GM18858 (cell line): Measurements from ENCODE around the gene UQCRQ.

ENCODE experiments used
- ATAC-seq: cut with Tn5 transposase; IDR thresholded peaks from one replicate; pipeline ENCODE4 v1.9.1; 2021; ENCODE audit not compliant: unreplicated experiment

UQCRQ gene

GRCh38 chr5:132866342-132867045 lies at the start of gene UQCRQ, which contains the start of gene GDF9:
Gene UQCRQ (plus strand): TSS chr5:132866642. CDS start chr5:132866882, 240 bp downstream.
Gene GDF9 (minus strand): TSS chr5:132866469. CDS start chr5:132864533, 1,936 bp downstream.
- peak; percentile 97 for ATAC-seq

- no peak for ATAC-seq
Observed at GRCh38 chr5:132817011-132817410, 49.4 kb upstream of the UQCRQ start.

GRCh38 chr5:132819468-132819867 lies 47.0 kb upstream of the UQCRQ start:
- ATAC-seq, result no peak

DNA sequence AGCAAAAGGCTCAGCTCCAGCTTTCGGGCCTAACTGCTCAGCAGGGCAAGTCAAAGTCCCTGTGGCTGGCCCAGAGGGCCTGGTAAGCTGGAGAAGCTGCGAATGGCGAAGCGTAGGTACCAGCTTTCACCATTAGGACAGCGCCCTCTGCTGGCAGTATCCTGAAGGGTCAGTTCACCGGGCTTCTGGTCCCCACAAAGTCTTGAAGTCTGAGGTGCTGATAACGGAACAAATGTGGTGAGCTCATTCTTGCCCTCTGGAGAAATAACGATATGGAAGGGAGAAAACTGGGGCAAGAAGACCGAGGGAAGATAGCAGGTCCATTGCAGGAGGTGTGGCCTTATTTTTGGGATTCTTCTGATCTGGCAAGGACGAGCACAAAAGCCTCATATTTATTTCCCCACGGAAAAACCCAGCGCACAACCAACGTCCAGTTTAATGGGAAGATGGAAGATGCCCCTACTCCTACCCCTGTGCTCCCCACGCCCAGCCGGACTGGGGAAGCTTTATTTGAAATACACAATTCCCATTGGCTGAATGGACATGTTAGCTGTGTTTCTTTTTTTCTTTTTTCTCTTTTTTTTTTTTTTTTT lies 46.2 kb upstream of the UQCRQ start:
- ATAC-seq, result peak; percentile 40

DNA sequence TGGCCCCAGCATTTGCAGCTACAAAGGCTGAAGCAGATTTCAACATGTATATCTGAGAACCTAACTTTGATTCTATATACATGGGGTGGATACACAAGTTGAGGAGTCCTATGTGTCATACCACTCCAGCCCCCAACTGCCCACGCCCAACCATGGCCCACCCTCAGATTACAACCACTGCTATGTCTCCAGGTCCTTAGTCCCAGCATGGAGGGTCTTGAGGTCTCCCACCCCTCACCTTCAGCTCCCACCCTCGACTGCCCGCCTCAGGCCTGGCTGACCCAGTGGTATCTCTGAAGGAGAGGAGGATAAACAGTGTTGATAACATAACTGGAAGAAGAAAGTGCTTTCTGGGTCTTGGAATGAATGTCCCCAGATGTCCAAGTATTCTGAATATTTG lies 45.1 kb upstream of the UQCRQ start:
- no peak for ATAC-seq

GRCh38 chr5:132821791-132822190 lies 44.7 kb upstream of the UQCRQ start:
- ATAC-seq, result no peak

- ATAC-seq, result no peak
Observed at GRCh38 chr5:132822650-132823480, 43.6 kb upstream of the UQCRQ start.

GRCh38 chr5:132823481-132824050 lies 42.9 kb upstream of the UQCRQ start:
- no peak for ATAC-seq

GRCh38 chr5:132824426-132824825 lies 42.0 kb upstream of the UQCRQ start:
- ATAC-seq, result no peak

DNA sequence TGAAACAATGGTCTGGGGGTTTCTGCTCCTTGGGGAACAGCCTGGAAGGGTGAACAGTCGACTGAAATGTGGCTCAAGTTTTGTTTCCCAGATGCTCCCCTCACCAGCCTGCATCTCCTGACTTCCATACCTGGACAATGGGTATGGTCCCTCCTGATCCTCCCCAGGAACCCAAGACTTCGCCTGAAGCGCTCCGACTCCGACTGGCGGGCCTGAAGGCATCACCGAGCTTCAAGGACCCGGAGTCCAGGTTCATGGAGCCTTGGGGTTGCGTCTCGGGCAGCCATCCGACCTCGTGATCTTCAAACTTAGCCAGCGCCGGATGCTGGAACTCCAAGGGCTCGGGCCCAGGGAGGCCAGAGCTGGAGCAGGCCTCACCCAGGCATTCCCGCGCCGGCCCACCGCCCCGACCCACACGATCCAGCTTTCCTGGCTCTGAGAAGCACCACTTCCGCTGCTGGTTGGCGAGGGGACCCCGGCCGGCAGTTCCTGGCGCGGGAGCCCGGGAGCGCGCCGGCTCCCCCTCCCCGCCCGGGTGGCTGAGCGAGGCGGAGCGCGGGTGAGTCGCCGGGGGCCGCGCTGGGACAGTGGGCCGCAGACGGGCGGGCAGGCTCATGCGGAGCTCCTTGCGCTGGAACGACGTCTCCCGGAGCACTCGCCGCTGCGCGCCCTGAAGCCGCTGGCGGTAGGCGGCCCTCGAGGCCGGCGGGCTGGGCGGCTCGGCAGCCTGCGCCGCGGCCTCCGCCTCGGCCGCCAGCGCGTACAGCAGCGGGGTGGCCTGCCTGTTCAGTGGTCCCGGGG lies 41.2 kb upstream of the UQCRQ start:
- ATAC-seq, result no peak

- ATAC-seq, result no peak
Observed at GRCh38 chr5:132825834-132826391, 40.5 kb upstream of the UQCRQ start.

DNA sequence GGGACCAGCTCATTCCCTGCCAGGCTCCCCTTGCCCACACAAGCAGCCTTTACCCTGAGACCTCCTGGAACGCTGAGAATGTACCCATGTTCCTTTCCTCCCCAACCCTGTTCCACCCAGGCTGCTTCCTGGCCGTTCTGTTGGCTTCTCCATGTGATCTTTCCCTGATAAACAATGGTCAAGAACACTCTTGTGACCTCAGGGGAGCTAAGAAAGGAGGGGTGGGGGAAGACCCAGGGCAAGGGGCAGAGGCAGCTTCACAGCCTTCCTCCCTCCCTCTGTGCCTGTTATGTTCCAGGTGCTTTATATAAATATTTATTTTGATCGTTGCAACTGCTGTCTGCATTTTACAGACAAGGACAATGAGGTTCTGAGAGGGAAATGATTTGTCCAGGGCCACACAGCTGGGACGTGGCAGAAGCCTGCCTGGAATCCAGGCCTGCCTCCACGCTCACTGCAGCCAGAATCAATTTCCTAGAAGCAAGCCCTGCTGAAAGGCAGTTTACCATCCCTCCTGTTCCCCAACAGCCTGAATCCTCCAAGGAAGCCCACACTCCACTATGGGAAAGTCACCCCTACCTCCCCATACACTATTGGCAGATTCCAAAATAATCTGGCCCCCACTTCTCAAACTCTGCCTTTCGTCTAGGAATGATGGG lies 39.9 kb upstream of the UQCRQ start:
- ATAC-seq, result no peak

DNA sequence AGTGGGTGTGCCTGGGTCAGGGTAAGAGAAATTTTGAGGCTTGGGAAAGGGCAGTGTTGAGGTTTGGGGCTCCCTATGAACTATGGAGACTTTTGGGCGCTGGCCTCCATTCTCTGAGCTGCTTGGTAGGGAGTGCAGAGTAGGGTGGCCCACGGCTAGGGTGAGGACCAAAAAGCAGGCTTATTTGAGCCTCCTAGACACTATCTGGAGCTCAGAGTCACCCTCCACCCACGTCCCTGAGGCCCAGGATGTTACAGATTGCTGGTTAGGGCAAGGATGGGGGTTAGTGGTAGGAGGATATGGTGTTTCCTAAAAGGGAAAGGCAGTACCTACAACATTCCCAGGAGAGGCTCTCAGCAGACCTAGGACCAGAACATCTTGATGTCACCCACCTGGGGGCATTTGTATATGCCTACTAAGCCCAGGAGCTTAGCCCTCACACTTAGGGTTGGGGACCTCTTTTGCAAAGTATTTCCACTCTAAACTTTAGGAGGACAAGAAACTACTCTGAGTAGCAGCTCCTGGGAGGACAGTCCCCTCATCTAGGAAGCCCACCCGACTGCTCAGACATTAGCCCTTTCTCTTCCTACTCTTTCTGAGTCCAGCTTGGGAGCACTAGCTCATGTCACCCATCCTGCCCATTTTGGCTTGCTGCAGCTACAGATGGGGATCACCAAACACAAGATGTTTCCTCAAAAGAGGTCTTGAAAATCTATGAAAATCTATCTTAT lies 38.3 kb upstream of the UQCRQ start:
- ATAC-seq, result no peak

GRCh38 chr5:132828846-132829494 lies 37.5 kb upstream of the UQCRQ start:
- ATAC-seq, result no peak

GRCh38 chr5:132829742-132830435 lies 36.6 kb upstream of the UQCRQ start:
- peak; percentile 65 for ATAC-seq

- ATAC-seq, result peak; percentile 43
Observed at GRCh38 chr5:132830436-132831094, 35.9 kb upstream of the UQCRQ start, which contains the start of gene SHROOM1. Gene SHROOM1 (minus strand): TSS chr5:132830647. CDS start chr5:132826140, 4,507 bp downstream.

DNA sequence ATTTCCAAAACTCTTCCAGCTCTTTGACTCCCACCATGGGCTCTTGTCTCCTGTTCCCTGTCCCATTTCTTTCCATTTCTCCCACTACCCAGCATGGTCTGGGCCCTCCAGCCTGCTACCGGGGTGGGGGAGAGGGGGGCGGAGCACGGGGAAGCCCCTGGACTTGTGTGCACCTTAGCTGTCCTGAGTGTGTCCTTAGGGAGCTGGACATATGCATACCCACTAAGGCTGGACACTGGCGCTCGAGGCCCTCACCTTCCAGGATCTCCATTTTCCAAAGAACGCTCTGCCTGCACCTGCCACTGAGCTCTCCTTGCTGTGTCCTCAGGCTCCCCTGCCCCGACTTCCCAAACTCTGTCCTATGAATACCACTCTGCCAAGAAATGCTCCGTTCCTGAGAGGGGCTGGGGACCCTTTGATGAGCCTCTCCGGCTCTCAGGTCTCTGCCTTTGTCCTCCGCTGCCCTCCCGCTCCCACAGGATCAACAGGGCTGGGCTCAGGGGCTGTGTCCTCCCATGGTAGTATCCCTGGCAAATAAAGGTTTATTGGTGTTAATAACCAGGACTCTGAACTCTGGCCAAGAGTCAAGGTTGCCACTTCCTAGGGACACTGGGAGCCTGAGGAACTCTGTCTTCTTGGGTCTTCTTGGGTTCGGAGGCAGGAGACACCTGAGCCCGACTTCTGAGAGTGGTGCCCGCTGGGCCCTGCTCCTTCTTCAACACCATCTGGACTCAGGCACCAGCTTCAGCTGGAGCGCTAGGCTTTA lies 35.2 kb upstream of the UQCRQ start:
- no peak for ATAC-seq
